Tibial artery (tissue), 4 donors: ENCODE data around the gene HAPLN1.
A peak's percentile ranks its signal among the peaks of the same experiment; 100 is the strongest.

ENCODE experiments used
- DNase-seq, 2 donors: peaks; one replicate each; pipeline ENCODE4 v3.0.0-alpha.2; 2019
- H3K27ac ChIP-seq, 2 donors: fragments of 200-600 bp; sonication (generic) in 1 of 2; 1 replicate in 1 of 2; 2 replicates in 1 of 2; pipeline ENCODE4 v1.5.1; 2018 to 2019; ENCODE audit warnings: mild to moderate bottlenecking in 1 of 2
- H3K27me3 ChIP-seq, 2 donors: fragments of 200-600 bp; sonication (generic) in 1 of 2; one replicate each; pipeline versions ENCODE4 v1.5.1 to v1.6.0; 2016 to 2019
- H3K36me3 ChIP-seq, 3 donors: fragments of 200-600 bp; sonication (generic) in 2 of 3; one replicate each; pipeline ENCODE4 v1.5.1; 2016 to 2019; ENCODE audit warnings: mild to moderate bottlenecking in 2 of 3
- H3K4me1 ChIP-seq, 4 donors: fragments of 200-600 bp; sonication (generic) in 2 of 4; 1 replicate in 3 of 4; 2 replicates in 1 of 4; pipeline ENCODE4 v1.5.1; 2016 to 2019
- H3K4me3 ChIP-seq, 2 donors: fragments of 200-600 bp; sonication (generic) in 1 of 2; 1 replicate in 1 of 2; 2 replicates in 1 of 2; pipeline ENCODE4 v1.5.1; 2018 to 2019; ENCODE audit warnings: mild to moderate bottlenecking in 2 of 2
- H3K9me3 ChIP-seq, 3 donors: fragments of 200-600 bp; sonication (generic) in 1 of 3; one replicate each; pipeline ENCODE4 v1.5.1; 2016 to 2019
- intact Hi-C: fragments of 100-400 bp; cut with DNase I; formaldehyde crosslinking; loops from one replicate; pipeline ENCODE4 v1.15.0; 2023; ENCODE audit warnings: low total_unique reads
- TF ChIP-seq, protein P1 (sequence below), 2 experiments: fragments of 200-600 bp in 1 of 2; fragments of 450-650 bp in 1 of 2; IDR thresholded peaks; one replicate each; pipeline ENCODE4 v1.5.1; 2017 to 2019; ENCODE audit warnings: antibody characterized with exemption in 2 of 2, mild to moderate bottlenecking in 1 of 2, moderate library complexity in 1 of 2

HAPLN1 gene

DNA sequence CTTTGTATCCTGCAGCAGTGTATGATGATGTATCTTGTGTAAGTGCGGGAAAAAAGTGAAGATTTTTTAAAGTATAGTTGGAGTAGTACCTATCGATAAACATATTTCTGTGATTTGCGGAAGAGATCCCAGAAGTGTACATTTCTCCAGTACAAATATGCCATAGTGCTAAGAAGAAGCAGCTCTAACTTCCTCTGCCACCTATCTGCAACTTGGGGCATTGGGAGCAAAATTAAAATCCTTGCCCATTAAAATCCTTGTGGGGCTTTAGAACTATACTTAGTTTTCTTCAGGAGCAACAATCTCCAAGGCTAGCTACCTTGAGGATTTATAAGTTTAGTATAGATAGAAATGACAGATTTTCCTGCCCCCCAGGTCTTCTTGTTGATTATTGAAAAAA, 125.4 kb downstream of the HAPLN1 start:
- intact Hi-C loops, result no loop called here
- H3K4me3 ChIP-seq, result no peak overlapping the region
- TF ChIP-seq, protein P1, sequence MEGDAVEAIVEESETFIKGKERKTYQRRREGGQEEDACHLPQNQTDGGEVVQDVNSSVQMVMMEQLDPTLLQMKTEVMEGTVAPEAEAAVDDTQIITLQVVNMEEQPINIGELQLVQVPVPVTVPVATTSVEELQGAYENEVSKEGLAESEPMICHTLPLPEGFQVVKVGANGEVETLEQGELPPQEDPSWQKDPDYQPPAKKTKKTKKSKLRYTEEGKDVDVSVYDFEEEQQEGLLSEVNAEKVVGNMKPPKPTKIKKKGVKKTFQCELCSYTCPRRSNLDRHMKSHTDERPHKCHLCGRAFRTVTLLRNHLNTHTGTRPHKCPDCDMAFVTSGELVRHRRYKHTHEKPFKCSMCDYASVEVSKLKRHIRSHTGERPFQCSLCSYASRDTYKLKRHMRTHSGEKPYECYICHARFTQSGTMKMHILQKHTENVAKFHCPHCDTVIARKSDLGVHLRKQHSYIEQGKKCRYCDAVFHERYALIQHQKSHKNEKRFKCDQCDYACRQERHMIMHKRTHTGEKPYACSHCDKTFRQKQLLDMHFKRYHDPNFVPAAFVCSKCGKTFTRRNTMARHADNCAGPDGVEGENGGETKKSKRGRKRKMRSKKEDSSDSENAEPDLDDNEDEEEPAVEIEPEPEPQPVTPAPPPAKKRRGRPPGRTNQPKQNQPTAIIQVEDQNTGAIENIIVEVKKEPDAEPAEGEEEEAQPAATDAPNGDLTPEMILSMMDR (IDR thresholded peaks at IDR 0.05), result no peak
- H3K27ac ChIP-seq, result no peak overlapping the region
- no peaks in the 10 kb centered on the region for H3K9me3 ChIP-seq
- no peaks in the 10 kb centered on the region for H3K36me3 ChIP-seq
- DNase-seq, result no peak
- peaks cover 0 to 6% (median 0%) of the 10 kb centered on the region in 4 donors for H3K4me1 ChIP-seq
- no peaks in the 10 kb centered on the region for H3K27me3 ChIP-seq

DNA sequence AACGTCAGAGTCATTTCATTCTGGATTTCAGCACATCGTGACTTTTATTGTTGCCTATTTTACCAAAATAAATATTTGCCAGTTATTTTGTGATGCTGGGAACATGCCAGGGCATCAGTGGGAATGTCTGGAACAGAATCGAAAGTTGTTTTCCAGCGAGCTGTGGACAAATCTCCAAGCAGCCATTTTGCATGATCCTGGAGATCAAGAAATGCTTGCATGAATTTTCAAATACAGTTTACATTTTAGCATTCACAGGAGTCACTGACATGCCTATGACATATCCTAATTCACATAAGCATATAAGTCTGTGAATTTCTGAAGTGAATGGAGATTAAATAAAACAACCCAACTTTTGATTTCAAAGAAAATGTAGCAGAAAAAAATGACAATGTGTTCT, 129.7 kb downstream of the HAPLN1 start:
- intact Hi-C loops, result no loop called here
- no peak for DNase-seq
- peak overlapping the region in 1 of 2 donors; percentile 41 for H3K27ac ChIP-seq
- TF ChIP-seq, protein P1 (IDR thresholded peaks at IDR 0.05), result no peak
- no peaks in the 10 kb centered on the region for H3K9me3 ChIP-seq
- H3K36me3 ChIP-seq, result no peaks in the 10 kb centered on the region
- peaks cover 0 to 16% (median 0%) of the 10 kb centered on the region in 4 donors for H3K4me1 ChIP-seq
- no peaks in the 10 kb centered on the region for H3K27me3 ChIP-seq
- H3K4me3 ChIP-seq, result peak overlapping the region in 1 of 2 donors; percentile 7

DNA sequence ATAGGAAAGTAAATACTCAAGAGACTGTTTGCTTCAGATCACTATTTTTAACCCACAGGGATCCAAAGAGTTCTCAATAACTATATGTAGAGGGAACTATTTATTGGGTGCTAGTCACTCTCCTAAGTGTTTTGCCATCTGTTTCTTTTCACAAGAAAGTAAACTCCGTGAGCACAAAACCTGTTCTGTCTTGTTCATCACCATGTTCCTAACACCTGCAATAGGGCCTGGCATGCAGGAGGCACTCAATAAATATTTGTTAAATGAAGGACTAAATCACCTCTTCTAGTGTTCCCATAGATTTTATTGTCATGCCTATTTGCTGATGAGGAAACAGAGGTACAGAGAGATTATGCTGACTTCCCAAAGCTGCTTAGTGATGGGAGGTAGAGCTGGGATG, 130.9 kb downstream of the HAPLN1 start:
- no peaks in the 10 kb centered on the region for H3K36me3 ChIP-seq
- intact Hi-C loops, result no loop called here
- DNase-seq, result no peak

More for the DNA sequence above, 130.9 kb downstream of the HAPLN1 start:
- no peaks in the 10 kb centered on the region for H3K9me3 ChIP-seq
- no peak overlapping the region for H3K4me3 ChIP-seq
- H3K4me1 ChIP-seq, result peaks cover 0 to 20% (median 0%) of the 10 kb centered on the region in 4 donors
- no peak overlapping the region for H3K27ac ChIP-seq
- TF ChIP-seq, protein P1 (IDR thresholded peaks at IDR 0.05), result no peak
- no peaks in the 10 kb centered on the region for H3K27me3 ChIP-seq
